Neutrophil (primary cell): ENCODE results near the gene TSPAN18.

Experiments
- H3K27ac ChIP-seq: fragments of 200-600 bp; sonication (generic); 2 replicates; pipeline ENCODE4 v1.5.1; 2016; ENCODE audit warnings: mild to moderate bottlenecking, moderate library complexity
- H3K27me3 ChIP-seq: fragments of 200-600 bp; sonication (generic); 2 replicates; pipeline ENCODE4 v1.6.0; 2016; ENCODE audit warnings: mild to moderate bottlenecking
- H3K36me3 ChIP-seq: fragments of 200-600 bp; sonication (generic); 2 replicates; pipeline ENCODE4 v1.5.1; 2017
- H3K4me1 ChIP-seq, 2 experiments: fragments of 200-600 bp in 1 of 2; sonication (generic) in 1 of 2; 1 replicate in 1 of 2; 2 replicates in 1 of 2; pipeline versions ENCODE4 v1.5.1 to v1.6.1; 2013 to 2016; ENCODE audit warnings: low read depth in 1 of 2, low read length in 1 of 2, mild to moderate bottlenecking in 1 of 2, moderate library complexity in 1 of 2; ENCODE audit not compliant: control insufficient read depth in 1 of 2, insufficient read depth in 1 of 2
- H3K4me3 ChIP-seq, 2 experiments: fragments of 200-600 bp in 1 of 2; sonication (generic) in 1 of 2; 1 replicate in 1 of 2; 2 replicates in 1 of 2; pipeline ENCODE4 v1.5.1; 2013 to 2016; ENCODE audit warnings: low read depth in 1 of 2, low read length in 1 of 2, mild to moderate bottlenecking in 1 of 2, moderate library complexity in 1 of 2
- H3K9me3 ChIP-seq: fragments of 200-600 bp; sonication (generic); 2 replicates; pipeline ENCODE4 v1.5.1; 2016
- CTCF ChIP-seq: fragments of 200-600 bp; sonication (generic); IDR thresholded peaks from 2 replicates; pipeline ENCODE4 v1.5.1; 2016; ENCODE audit warnings: antibody characterized with exemption

Gene TSPAN18

GRCh38 chr11:44911029-44911814 is 184.5 kb downstream of the TSPAN18 start:
- Histone ChIP-seq H3K9me3 (no peaks in the 10 kb centered on the region), H3K27ac (no peak overlapping the region), H3K27me3 (peaks cover 6% of the 10 kb centered on the region), H3K4me1 (peaks cover 5 to 7% of the 10 kb centered on the region in 2 experiments), H3K36me3 (no peaks in the 10 kb centered on the region), H3K4me3 (no peak overlapping the region)
- peak; percentile 60 for TF ChIP-seq CTCF

GRCh38 chr11:44912270-44912987 is 185.7 kb downstream of the TSPAN18 start:
- Histone ChIP-seq H3K27ac (no peak overlapping the region), H3K4me3 (no peak overlapping the region), H3K9me3 (no peaks in the 10 kb centered on the region), H3K27me3 (peaks cover 18% of the 10 kb centered on the region), H3K36me3 (no peaks in the 10 kb centered on the region), H3K4me1 (peaks cover 5 to 8% of the 10 kb centered on the region in 2 experiments)
- TF ChIP-seq CTCF = no peak

GRCh38 chr11:44913502-44913901 is 186.7 kb downstream of the TSPAN18 start:
- no peak overlapping the region for H3K4me3 ChIP-seq
- H3K27me3 ChIP-seq = peaks cover 24% of the 10 kb centered on the region
- H3K4me1 ChIP-seq = peaks cover 5 to 8% of the 10 kb centered on the region in 2 experiments
- no peak overlapping the region for H3K27ac ChIP-seq
- no peak for TF ChIP-seq CTCF
- no peaks in the 10 kb centered on the region for H3K36me3 ChIP-seq
- H3K9me3 ChIP-seq = no peaks in the 10 kb centered on the region

- no peaks in the 10 kb centered on the region for H3K36me3 ChIP-seq
- H3K4me3 ChIP-seq = no peak overlapping the region
- TF ChIP-seq CTCF = no peak
- no peak overlapping the region for H3K27ac ChIP-seq
- H3K27me3 ChIP-seq = peaks cover 24% of the 10 kb centered on the region
- H3K4me1 ChIP-seq = peaks cover 5 to 8% of the 10 kb centered on the region in 2 experiments
- H3K9me3 ChIP-seq = no peaks in the 10 kb centered on the region
Observed at GRCh38 chr11:44914105-44914504, 187.3 kb downstream of the TSPAN18 start.

GRCh38 chr11:44915004-44915403 is 188.2 kb downstream of the TSPAN18 start:
- TF ChIP-seq CTCF = no peak
- no peaks in the 10 kb centered on the region for H3K36me3 ChIP-seq
- H3K4me1 ChIP-seq = peaks cover 5 to 8% of the 10 kb centered on the region in 2 experiments
- H3K4me3 ChIP-seq = no peak overlapping the region
- H3K9me3 ChIP-seq = no peaks in the 10 kb centered on the region
- peaks cover 24% of the 10 kb centered on the region for H3K27me3 ChIP-seq
- no peak overlapping the region for H3K27ac ChIP-seq
